ENCODE results near the gene GDAP2. TPM values are rescaled to one million over a fixed set of nuclear protein-coding genes. Genes with fewer than 3 reads are reported as not detected.
A peak's percentile ranks its signal among the peaks of the same experiment; 100 is the strongest.
"Not testable (repeated sequence)": the region's sequence is repeated elsewhere in the genome, so short reads cannot be mapped to it uniquely, and the experiment has no call there.

Gene GDAP2
- total RNA-seq, 2 donors from 2014 or later, result 15.8 to 20.8 TPM

- Histone ChIP-seq H3K27me3 (no peaks in the 10 kb centered on the region), H3K4me3 (no peak overlapping the region), H3K9me3 (no peaks in the 10 kb centered on the region), H3K27ac (no peak overlapping the region), H3K36me3 (replicated peaks in 1 of 2; ENCODE audit: insufficient read depth in 1 of 2, low read depth in 2 of 2) (no peaks in the 10 kb centered on the region), H3K4me1 (peaks cover 49% of the 10 kb centered on the region)
- intact Hi-C loops (cut with DNase I), result no loop called here
- DNase-seq (no peak), ATAC-seq (no peak)
- TF ChIP-seq, protein P1, sequence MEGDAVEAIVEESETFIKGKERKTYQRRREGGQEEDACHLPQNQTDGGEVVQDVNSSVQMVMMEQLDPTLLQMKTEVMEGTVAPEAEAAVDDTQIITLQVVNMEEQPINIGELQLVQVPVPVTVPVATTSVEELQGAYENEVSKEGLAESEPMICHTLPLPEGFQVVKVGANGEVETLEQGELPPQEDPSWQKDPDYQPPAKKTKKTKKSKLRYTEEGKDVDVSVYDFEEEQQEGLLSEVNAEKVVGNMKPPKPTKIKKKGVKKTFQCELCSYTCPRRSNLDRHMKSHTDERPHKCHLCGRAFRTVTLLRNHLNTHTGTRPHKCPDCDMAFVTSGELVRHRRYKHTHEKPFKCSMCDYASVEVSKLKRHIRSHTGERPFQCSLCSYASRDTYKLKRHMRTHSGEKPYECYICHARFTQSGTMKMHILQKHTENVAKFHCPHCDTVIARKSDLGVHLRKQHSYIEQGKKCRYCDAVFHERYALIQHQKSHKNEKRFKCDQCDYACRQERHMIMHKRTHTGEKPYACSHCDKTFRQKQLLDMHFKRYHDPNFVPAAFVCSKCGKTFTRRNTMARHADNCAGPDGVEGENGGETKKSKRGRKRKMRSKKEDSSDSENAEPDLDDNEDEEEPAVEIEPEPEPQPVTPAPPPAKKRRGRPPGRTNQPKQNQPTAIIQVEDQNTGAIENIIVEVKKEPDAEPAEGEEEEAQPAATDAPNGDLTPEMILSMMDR (IDR thresholded peaks at IDR 0.05), result no peak
- TF ChIP-seq POLR2A (IDR thresholded peaks at IDR 0.05), result no peak
- WGBS, 2 donors, result 93 to 94% methylated on average over 1 of the region's 1 CpG
Observed at GRCh38 chr1:117852853-117853553, 76.4 kb downstream of the GDAP2 start.

DNA sequence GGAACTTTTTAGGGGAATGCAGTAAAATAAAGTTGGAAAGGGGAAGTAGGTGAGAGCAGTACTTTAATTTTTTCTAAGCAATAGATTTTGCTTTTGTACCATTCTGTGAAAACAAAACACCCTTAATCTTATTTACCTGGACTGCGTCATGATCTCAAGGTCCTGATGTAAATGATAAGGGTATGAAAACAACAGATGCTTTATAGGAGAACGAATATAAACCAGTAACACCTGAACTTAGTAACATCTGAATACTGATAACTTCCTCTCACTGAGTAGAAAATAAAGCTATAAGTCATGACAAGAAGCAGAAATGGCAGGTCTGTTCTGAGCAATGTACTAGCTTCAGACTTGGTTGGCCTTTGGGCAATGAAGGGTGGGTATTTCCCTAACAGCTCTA lies 77.7 kb downstream of the GDAP2 start:
- peak overlapping the region in 2 of 4 donors; percentile 35 to 37 for H3K27ac ChIP-seq
- 27 to 35% methylated on average over 2 of the region's 2 CpGs for WGBS, 2 donors
- intact Hi-C loops (cut with DNase I), result no loop called here
- DNase-seq (no peak), ATAC-seq (peak; percentile 71)
- no peaks in the 10 kb centered on the region for H3K36me3 ChIP-seq (replicated peaks in 1 of 2; ENCODE audit: insufficient read depth in 1 of 2, low read depth in 2 of 2)
- TF ChIP-seq, protein P1 (IDR thresholded peaks at IDR 0.05), result no peak
- no peak for TF ChIP-seq POLR2A (IDR thresholded peaks at IDR 0.05)
- no peaks in the 10 kb centered on the region for H3K27me3 ChIP-seq
- no peak overlapping the region for H3K4me3 ChIP-seq
- H3K9me3 ChIP-seq, result no peaks in the 10 kb centered on the region
- peaks cover 50% of the 10 kb centered on the region for H3K4me1 ChIP-seq

- no peaks in the 10 kb centered on the region for H3K27me3 ChIP-seq
- DNase-seq (peak; percentile 28 to 54 (median 38)), ATAC-seq (peak; percentile 69)
- 28 to 33% methylated on average over 7 of the region's 7 CpGs for WGBS, 2 donors
- intact Hi-C loops (cut with DNase I), result no loop called here
- no peaks in the 10 kb centered on the region for H3K9me3 ChIP-seq
- peaks cover 52% of the 10 kb centered on the region for H3K4me1 ChIP-seq
- H3K4me3 ChIP-seq, result no peak overlapping the region
- TF ChIP-seq POLR2A (IDR thresholded peaks at IDR 0.05), result no peak
- TF ChIP-seq, protein P1 (IDR thresholded peaks at IDR 0.05), result no peak
- no peaks in the 10 kb centered on the region for H3K36me3 ChIP-seq (replicated peaks in 1 of 2; ENCODE audit: insufficient read depth in 1 of 2, low read depth in 2 of 2)
- H3K27ac ChIP-seq, result peak overlapping the region in 3 of 4 donors; percentile 26 to 59 (median 32)
Observed at GRCh38 chr1:117846674-117847425, 82.6 kb downstream of the GDAP2 start.

DNA sequence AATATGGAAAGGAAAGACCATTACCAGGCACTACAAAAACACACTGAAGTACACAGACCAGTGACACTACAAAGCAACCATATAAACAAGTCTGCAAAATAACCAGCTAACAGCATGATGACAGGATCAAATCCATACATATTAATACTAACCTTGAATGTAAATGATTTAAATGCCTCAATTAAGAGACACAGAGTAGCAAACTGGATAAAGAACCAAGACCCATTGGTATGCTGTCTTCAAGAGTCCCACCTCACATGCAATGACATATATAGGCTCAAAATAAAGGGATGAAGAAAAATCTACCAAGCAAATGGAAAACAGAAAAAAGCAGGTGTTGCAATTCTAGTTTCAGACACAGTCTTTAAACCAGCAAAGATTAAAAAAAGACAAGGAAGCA lies 84.9 kb downstream of the GDAP2 start:
- H3K9me3 ChIP-seq; H3K36me3 ChIP-seq (replicated peaks in 1 of 2; ENCODE audit: insufficient read depth in 1 of 2, low read depth in 2 of 2); H3K27ac ChIP-seq; H3K27me3 ChIP-seq; intact Hi-C loops (cut with DNase I); ATAC-seq; H3K4me3 ChIP-seq; DNase-seq: not testable (repeated sequence)
- H3K4me1 ChIP-seq, result peaks cover 34% of the 10 kb centered on the region

GRCh38 chr1:117843791-117844190 lies 85.6 kb downstream of the GDAP2 start:
- TF ChIP-seq, protein P1 (IDR thresholded peaks at IDR 0.05), result no peak
- no peak for TF ChIP-seq POLR2A (IDR thresholded peaks at IDR 0.05)
- Histone ChIP-seq H3K9me3 (no peaks in the 10 kb centered on the region), H3K27ac (no peak overlapping the region), H3K4me1 (peaks cover 34% of the 10 kb centered on the region), H3K36me3 (replicated peaks in 1 of 2; ENCODE audit: insufficient read depth in 1 of 2, low read depth in 2 of 2) (no peaks in the 10 kb centered on the region), H3K4me3 (no peak overlapping the region), H3K27me3 (no peaks in the 10 kb centered on the region)
- no peak for DNase-seq
- intact Hi-C loops (cut with DNase I), result no loop called here
- ATAC-seq, result no peak
- 59 to 67% methylated on average over 1 of the region's 1 CpG for WGBS, 2 donors

Data from body of pancreas (tissue), 4 donors.